HG02759 (cell line): Measurements from ENCODE around the gene LDLRAP1.

Experiments used
- ATAC-seq: cut with Tn5 transposase; IDR thresholded peaks from one replicate; pipeline ENCODE4 v1.9.1; 2021; ENCODE audit warnings: mild to moderate bottlenecking, moderate library complexity; ENCODE audit not compliant: unreplicated experiment

Gene LDLRAP1

GRCh38 chr1:25541889-25542658 is 1.3 kb upstream of the LDLRAP1 start:
- ATAC-seq = no peak

GRCh38 chr1:25543005-25543424 is 391 bp upstream of the LDLRAP1 start:
- no peak for ATAC-seq

- ATAC-seq = no peak
These were observed 898 bp downstream of the LDLRAP1 start for GRCh38 chr1:25544243-25544764.

- ATAC-seq = no peak
These were observed 1.4 kb downstream of the LDLRAP1 start for GRCh38 chr1:25544819-25545218.

- no peak for ATAC-seq
These were observed 2.4 kb downstream of the LDLRAP1 start for GRCh38 chr1:25545767-25546166.

GRCh38 chr1:25546193-25546592 is 2.8 kb downstream of the LDLRAP1 start:
- ATAC-seq = no peak

- ATAC-seq = no peak
These were observed 5.2 kb downstream of the LDLRAP1 start for GRCh38 chr1:25548601-25549000.

- ATAC-seq = peak; percentile 94
These were observed 6.1 kb downstream of the LDLRAP1 start for GRCh38 chr1:25549273-25550154.

- no peak for ATAC-seq
These were observed 6.7 kb downstream of the LDLRAP1 start for GRCh38 chr1:25550155-25550506.

GRCh38 chr1:25550683-25551310 is 7.4 kb downstream of the LDLRAP1 start:
- no peak for ATAC-seq

GRCh38 chr1:25553749-25554429 is 10.5 kb downstream of the LDLRAP1 start:
- no peak for ATAC-seq

- ATAC-seq = no peak
These were observed 11.0 kb downstream of the LDLRAP1 start for GRCh38 chr1:25554430-25554780.

- no peak for ATAC-seq
These were observed 11.7 kb downstream of the LDLRAP1 start for GRCh38 chr1:25554886-25555752.

GRCh38 chr1:25555753-25556092 is 12.3 kb downstream of the LDLRAP1 start:
- no peak for ATAC-seq

GRCh38 chr1:25556132-25556670 is 12.8 kb downstream of the LDLRAP1 start:
- no peak for ATAC-seq

- ATAC-seq = no peak
These were observed 13.5 kb downstream of the LDLRAP1 start for GRCh38 chr1:25556791-25557476.

GRCh38 chr1:25557543-25557942 is 14.1 kb downstream of the LDLRAP1 start:
- ATAC-seq = no peak

- no peak for ATAC-seq
These were observed 15.6 kb downstream of the LDLRAP1 start for GRCh38 chr1:25559031-25559430.

GRCh38 chr1:25560001-25560400 is 16.6 kb downstream of the LDLRAP1 start:
- ATAC-seq = no peak
